Islet precursor cell (in vitro differentiated cells): ENCODE results near the gene NAGLU.
"Not testable (repeated sequence)": the region's sequence is repeated elsewhere in the genome, so short reads cannot be mapped to it uniquely, and the experiment has no call there.

Experiments used
- DNase-seq: peaks from one replicate; pipeline ENCODE4 v3.0.0-alpha.2; 2018

The NAGLU gene

GRCh38 chr17:42521666-42522262 is 14.3 kb upstream of the NAGLU start:
- no peak for DNase-seq

- no peak for DNase-seq
Measured at GRCh38 chr17:42522263-42522790, 13.7 kb upstream of the NAGLU start.

- DNase-seq = peak; percentile 53
Measured at GRCh38 chr17:42522798-42523278, 13.2 kb upstream of the NAGLU start.

DNA sequence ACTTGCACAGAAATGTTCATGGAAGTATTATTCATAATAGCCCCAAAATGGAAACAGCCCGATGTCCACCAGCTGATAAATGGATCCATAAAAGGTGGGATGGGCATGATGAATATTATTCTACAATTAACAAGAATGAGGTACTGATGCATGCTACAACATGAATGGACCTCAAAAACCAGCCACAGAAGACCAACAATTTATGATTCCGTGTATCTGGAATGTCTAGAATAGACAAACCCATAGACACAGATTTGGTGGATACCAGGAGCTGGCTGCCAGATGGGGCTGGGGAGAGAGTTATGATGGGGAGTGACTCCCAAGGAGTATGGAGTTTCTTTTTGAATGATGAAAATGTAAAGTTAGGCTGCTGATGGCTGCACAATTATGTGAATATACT is 10.8 kb upstream of the NAGLU start:
- DNase-seq = no peak

GRCh38 chr17:42526031-42526444 is 10.0 kb upstream of the NAGLU start:
- DNase-seq = no peak

DNA sequence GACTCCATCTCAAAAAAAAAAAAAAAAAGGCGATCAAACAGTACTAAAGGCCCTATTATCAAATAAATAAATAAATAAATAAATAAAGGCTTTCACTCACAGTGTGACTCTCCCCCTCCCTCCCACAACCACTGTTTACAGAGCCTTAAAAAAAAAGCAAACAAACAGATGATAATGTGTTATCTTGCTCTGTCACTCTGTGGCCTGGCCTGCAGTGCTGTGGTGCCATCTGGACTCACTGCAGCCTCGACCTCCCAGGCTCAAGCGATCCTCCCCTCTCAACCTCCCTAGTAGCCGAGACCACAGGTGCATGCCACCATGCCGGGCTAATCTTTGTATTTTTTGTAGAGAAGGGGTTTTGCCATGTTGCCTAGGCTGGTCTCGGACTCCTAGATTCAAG is 8.1 kb upstream of the NAGLU start:
- DNase-seq = no peak

GRCh38 chr17:42529061-42529460 is 7.0 kb upstream of the NAGLU start:
- peak; percentile 56 for DNase-seq

DNA sequence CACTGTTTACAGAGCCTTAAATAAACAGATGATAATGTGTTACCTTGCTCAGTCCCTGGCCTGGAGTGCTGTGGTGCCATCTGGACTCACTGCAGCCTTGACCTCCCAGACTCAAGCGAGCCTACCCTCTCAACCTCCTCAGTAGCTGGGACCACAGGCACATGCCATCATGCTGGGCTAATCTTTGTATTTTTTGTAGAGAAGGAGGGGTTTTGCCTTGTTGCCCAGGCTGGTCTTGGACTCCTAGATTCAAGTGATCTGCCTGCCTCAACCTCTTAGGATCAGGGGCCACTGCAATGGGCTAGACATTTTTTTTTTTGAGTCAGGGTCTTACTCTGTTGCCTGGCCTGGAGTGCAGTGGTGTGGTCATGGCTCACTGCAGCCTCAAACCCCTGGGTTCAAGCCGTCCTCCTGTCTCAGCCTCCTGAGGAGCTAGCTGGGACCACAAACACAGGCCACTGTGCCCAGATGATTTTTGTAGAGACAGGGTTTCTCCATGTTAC is 5.0 kb upstream of the NAGLU start:
- peak; percentile 56 for DNase-seq

- peak; percentile 91 for DNase-seq
Measured at GRCh38 chr17:42531455-42532354, 4.3 kb upstream of the NAGLU start.

- DNase-seq = peak; percentile 54
Measured at GRCh38 chr17:42535155-42536047, 640 bp upstream of the NAGLU start.

DNA sequence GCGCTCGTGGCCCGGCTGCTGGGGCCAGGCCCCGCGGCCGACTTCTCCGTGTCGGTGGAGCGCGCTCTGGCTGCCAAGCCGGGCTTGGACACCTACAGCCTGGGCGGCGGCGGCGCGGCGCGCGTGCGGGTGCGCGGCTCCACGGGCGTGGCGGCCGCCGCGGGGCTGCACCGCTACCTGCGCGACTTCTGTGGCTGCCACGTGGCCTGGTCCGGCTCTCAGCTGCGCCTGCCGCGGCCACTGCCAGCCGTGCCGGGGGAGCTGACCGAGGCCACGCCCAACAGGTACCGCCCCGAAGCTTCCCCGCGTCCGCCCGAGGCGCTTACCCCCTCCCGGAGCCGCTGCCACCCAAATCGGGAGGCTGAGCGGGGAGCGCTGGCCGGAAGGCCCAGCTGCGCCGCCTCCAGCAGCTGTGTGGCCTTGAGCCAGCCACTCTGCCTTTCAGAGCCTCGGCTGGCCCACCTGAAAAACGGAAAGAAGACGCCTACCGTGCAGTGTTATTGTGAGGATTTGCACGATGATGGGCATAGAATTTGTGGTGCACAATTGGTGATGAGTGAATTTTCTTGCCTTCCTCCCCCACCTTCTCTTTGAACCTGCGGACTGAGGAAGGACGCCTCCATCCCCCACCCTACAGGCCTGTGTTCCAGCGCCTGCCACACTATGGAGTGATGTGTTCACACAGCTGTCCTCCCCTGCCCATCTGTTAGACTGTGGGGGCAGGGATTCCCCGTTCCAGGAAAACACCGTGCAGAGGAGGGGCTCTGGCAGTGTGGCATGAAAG is 523 bp downstream of the NAGLU start:
- DNase-seq = peak; percentile 91

- DNase-seq = no peak
Measured at GRCh38 chr17:42537156-42537805, 1.2 kb downstream of the NAGLU start.

GRCh38 chr17:42537826-42538451 is 1.9 kb downstream of the NAGLU start:
- no peak for DNase-seq

- no peak for DNase-seq
Measured at GRCh38 chr17:42538482-42538881, 2.4 kb downstream of the NAGLU start.

- not testable (repeated sequence) for DNase-seq
Measured at GRCh38 chr17:42540558-42540957, 4.5 kb downstream of the NAGLU start.

- peak; percentile 91 for DNase-seq
Measured at GRCh38 chr17:42541041-42541833, 5.2 kb downstream of the NAGLU start.

GRCh38 chr17:42543190-42544079 is 7.4 kb downstream of the NAGLU start:
- DNase-seq = peak; percentile 54

- DNase-seq = no peak
Measured at GRCh38 chr17:42544874-42545283, 8.8 kb downstream of the NAGLU start.
